ENCODE results near the gene ASTN1. TPM values are rescaled to one million over a fixed set of nuclear protein-coding genes. Genes with fewer than 3 reads are reported as not detected.

Gene ASTN1
- total and polyA plus RNA-seq, 2 experiments from 2014 or later, result 1.1 TPM; not detected in 1

GRCh38 chr1:176950736-176951324 is 213.7 kb downstream of the ASTN1 start:
- no peaks in the 10 kb centered on the region for H4K20me1 ChIP-seq (ENCODE audit: insufficient read depth, poor library complexity, severe bottlenecking)
- no peak overlapping the region for H3K4me2 ChIP-seq
- H3K9me2 ChIP-seq (replicated peaks; ENCODE audit: insufficient read depth), result no peaks in the 10 kb centered on the region
- peaks cover 8% of the 10 kb centered on the region for H3K27me3 ChIP-seq
- no peak overlapping the region for H3K4me3 ChIP-seq
- no peak for DNase-seq (ENCODE audit: low spot score)
- 54% methylated on average over 2 of the region's 2 CpGs for WGBS (ENCODE audit: low lambda C conversion rate, missing lambda C conversion rate)
- H3K79me2 ChIP-seq, result no peaks in the 10 kb centered on the region
- no peaks in the 10 kb centered on the region for H3K4me1 ChIP-seq (ENCODE audit: insufficient read depth)
- no peak for TF ChIP-seq EZH2 (IDR thresholded peaks at IDR 0.05; ENCODE audit: borderline replicate concordance)
- no peak for TF ChIP-seq CTCF (IDR thresholded peaks at IDR 0.05; ENCODE audit: poor library complexity)
- no peak for TF ChIP-seq EZH2phosphoT487 (IDR thresholded peaks at IDR 0.05; ENCODE audit: low read depth, severe bottlenecking, unreplicated experiment)
- no peaks in the 10 kb centered on the region for H3K36me3 ChIP-seq (replicated peaks; ENCODE audit: insufficient read depth, low read depth)
- H3K27ac ChIP-seq, result no peak overlapping the region
- no peak overlapping the region for H2AFZ ChIP-seq
- H3K9me3 ChIP-seq (ENCODE audit: low read depth), result no peaks in the 10 kb centered on the region

GRCh38 chr1:176949033-176949662 is 215.4 kb downstream of the ASTN1 start:
- no peaks in the 10 kb centered on the region for H3K36me3 ChIP-seq (replicated peaks; ENCODE audit: insufficient read depth, low read depth)
- H3K27ac ChIP-seq, result no peak overlapping the region
- DNase-seq (ENCODE audit: low spot score), result peak; percentile 79
- peak; percentile 66 for TF ChIP-seq CTCF (IDR thresholded peaks at IDR 0.05; ENCODE audit: poor library complexity)
- no peak for TF ChIP-seq EZH2phosphoT487 (IDR thresholded peaks at IDR 0.05; ENCODE audit: low read depth, severe bottlenecking, unreplicated experiment)
- TF ChIP-seq EZH2 (IDR thresholded peaks at IDR 0.05; ENCODE audit: borderline replicate concordance), result no peak
- no peaks in the 10 kb centered on the region for H3K79me2 ChIP-seq
- peaks cover 8% of the 10 kb centered on the region for H3K27me3 ChIP-seq
- H3K4me1 ChIP-seq (ENCODE audit: insufficient read depth), result no peaks in the 10 kb centered on the region
- no peak overlapping the region for H2AFZ ChIP-seq
- H3K9me3 ChIP-seq (ENCODE audit: low read depth), result no peaks in the 10 kb centered on the region
- no peaks in the 10 kb centered on the region for H4K20me1 ChIP-seq (ENCODE audit: insufficient read depth, poor library complexity, severe bottlenecking)
- no peak overlapping the region for H3K4me2 ChIP-seq
- H3K4me3 ChIP-seq, result no peak overlapping the region
- 23% methylated on average over 17 of the region's 17 CpGs for WGBS (ENCODE audit: low lambda C conversion rate, missing lambda C conversion rate)
- no peaks in the 10 kb centered on the region for H3K9me2 ChIP-seq (replicated peaks; ENCODE audit: insufficient read depth)

GRCh38 chr1:176944606-176945005 is 219.9 kb downstream of the ASTN1 start:
- Histone ChIP-seq H4K20me1 (ENCODE audit: insufficient read depth, poor library complexity, severe bottlenecking) (no peaks in the 10 kb centered on the region), H3K36me3 (replicated peaks; ENCODE audit: insufficient read depth, low read depth) (no peaks in the 10 kb centered on the region), H3K9me2 (replicated peaks; ENCODE audit: insufficient read depth) (no peaks in the 10 kb centered on the region), H3K79me2 (no peaks in the 10 kb centered on the region), H3K27ac (no peak overlapping the region), H3K4me2 (no peak overlapping the region), H3K27me3 (peaks cover 5% of the 10 kb centered on the region), H3K4me1 (ENCODE audit: insufficient read depth) (no peaks in the 10 kb centered on the region), H3K9me3 (ENCODE audit: low read depth) (no peaks in the 10 kb centered on the region), H2AFZ (no peak overlapping the region), H3K4me3 (no peak overlapping the region)
- no peak for TF ChIP-seq CTCF (IDR thresholded peaks at IDR 0.05; ENCODE audit: poor library complexity)
- DNase-seq (ENCODE audit: low spot score), result no peak
- 96% methylated on average over 4 of the region's 4 CpGs for WGBS (ENCODE audit: low lambda C conversion rate, missing lambda C conversion rate)
